ENCODE measurements around the gene RASL10A.
"Not testable (repeated sequence)": the region's sequence is repeated elsewhere in the genome, so short reads cannot be mapped to it uniquely, and the experiment has no call there.

The RASL10A gene

GRCh38 chr22:29315286-29316140 lies at the start of gene RASL10A:
Gene RASL10A (minus strand): TSS chr22:29315697. CDS start chr22:29315246, 451 bp downstream.
- Mint-ChIP-seq H3K4me3 (peak within 1 kb of the TSS; percentile 66 to 75 (median 74)), H3K27ac (no peak within 1 kb of the TSS), H3K4me1 (peaks cover 17% of the 10 kb centered on the region), H3K36me3 (ENCODE audit: low read depth) (peaks cover 5% of the 10 kb centered on the region), H3K27me3 (ENCODE audit: low read depth) (peaks cover 58% of the 10 kb centered on the region), H3K9me3 (no peaks in the 10 kb centered on the region)
- no peak for TF ChIP-seq CTCF (IDR thresholded peaks at IDR 0.05; ENCODE audit: unreplicated experiment in 3 of 3)

- Mint-ChIP-seq H3K4me1 (no peaks in the 10 kb centered on the region), H3K36me3 (ENCODE audit: low read depth) (peaks cover 23% of the 10 kb centered on the region), H3K27me3 (ENCODE audit: low read depth) (no peaks in the 10 kb centered on the region), H3K27ac (no peak overlapping the region), H3K4me3 (no peak overlapping the region), H3K9me3 (no peaks in the 10 kb centered on the region)
- TF ChIP-seq CTCF (IDR thresholded peaks at IDR 0.05; ENCODE audit: unreplicated experiment in 3 of 3), result peak; percentile 60 to 68 (median 64)
These were observed 44.0 kb upstream of the RASL10A start for GRCh38 chr22:29359469-29359868.

DNA sequence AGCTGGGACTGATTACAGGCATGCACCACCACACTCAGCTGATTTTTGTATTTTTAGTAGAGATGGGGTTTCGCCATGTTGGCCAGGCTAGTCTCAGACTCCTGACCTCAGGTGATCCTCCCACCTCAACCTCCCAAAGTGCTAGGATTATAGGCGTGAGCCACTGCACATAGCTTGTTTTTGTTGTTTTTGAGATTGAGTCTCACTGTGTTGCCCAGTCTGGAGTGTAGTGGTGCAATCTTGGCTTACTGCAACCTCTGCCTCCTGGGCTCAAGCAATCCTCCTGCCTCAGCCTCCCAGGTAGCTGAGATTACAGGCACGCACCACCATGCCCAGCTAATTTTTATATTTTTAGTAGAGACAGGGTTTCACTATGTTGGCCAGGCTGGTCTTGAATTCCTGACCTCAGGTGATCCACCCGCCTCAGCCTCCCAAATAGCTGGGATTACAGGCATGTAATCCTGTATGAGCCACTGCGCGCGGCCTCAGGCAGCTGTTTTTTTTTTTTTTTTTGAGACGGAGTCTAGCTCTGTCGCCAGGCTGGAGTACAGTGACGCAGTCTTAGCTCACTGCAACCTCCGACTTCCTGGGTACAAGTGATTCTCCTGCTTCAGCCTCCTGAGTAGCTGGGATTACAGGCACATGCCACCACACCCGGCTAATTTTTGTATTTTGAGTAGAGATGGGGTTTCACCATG lies 41.8 kb upstream of the RASL10A start:
- H3K4me1 Mint-ChIP-seq; H3K9me3 Mint-ChIP-seq; H3K27me3 Mint-ChIP-seq (ENCODE audit: low read depth); H3K27ac Mint-ChIP-seq; H3K4me3 Mint-ChIP-seq: not testable (repeated sequence)
- peaks cover 27% of the 10 kb centered on the region for H3K36me3 Mint-ChIP-seq (ENCODE audit: low read depth)

- Mint-ChIP-seq H3K4me3 (no peak overlapping the region), H3K36me3 (ENCODE audit: low read depth) (peaks cover 29% of the 10 kb centered on the region), H3K9me3 (no peaks in the 10 kb centered on the region), H3K27ac (no peak overlapping the region), H3K27me3 (ENCODE audit: low read depth) (no peaks in the 10 kb centered on the region), H3K4me1 (peaks cover 8% of the 10 kb centered on the region)
- TF ChIP-seq CTCF (IDR thresholded peaks at IDR 0.05; ENCODE audit: unreplicated experiment in 3 of 3), result no peak
These were observed 38.4 kb upstream of the RASL10A start for GRCh38 chr22:29353860-29354259.

- no peaks in the 10 kb centered on the region for H3K27me3 Mint-ChIP-seq (ENCODE audit: low read depth)
- peaks cover 32% of the 10 kb centered on the region for H3K36me3 Mint-ChIP-seq (ENCODE audit: low read depth)
- H3K9me3 Mint-ChIP-seq, result no peaks in the 10 kb centered on the region
- no peak overlapping the region for H3K4me3 Mint-ChIP-seq
- H3K27ac Mint-ChIP-seq, result no peak overlapping the region
- no peak for TF ChIP-seq CTCF (IDR thresholded peaks at IDR 0.05; ENCODE audit: unreplicated experiment in 3 of 3)
- peaks cover 8% of the 10 kb centered on the region for H3K4me1 Mint-ChIP-seq
These were observed 37.8 kb upstream of the RASL10A start for GRCh38 chr22:29353286-29353685.

DNA sequence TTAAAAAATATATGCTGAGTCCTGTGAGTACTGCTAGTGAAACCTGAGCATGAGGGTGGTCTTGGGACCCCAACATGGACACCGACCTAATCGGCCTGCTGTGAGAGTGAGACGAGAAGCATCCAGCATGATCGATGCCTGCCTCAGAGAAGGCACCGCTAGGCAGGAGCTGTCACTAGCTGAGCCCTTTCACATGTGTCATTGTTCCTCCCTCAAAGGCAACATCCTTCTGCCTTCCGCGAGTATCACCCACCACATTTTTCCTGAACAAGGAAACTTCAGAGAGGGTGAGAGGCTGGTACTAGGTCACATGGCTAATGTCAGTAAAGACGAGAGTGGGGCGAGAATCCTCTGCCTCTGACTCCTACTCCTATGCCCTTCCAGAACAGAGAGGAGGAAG lies 37.3 kb upstream of the RASL10A start:
- Mint-ChIP-seq H3K4me3 (no peak overlapping the region), H3K27me3 (ENCODE audit: low read depth) (no peaks in the 10 kb centered on the region), H3K4me1 (peaks cover 8% of the 10 kb centered on the region), H3K9me3 (no peaks in the 10 kb centered on the region), H3K27ac (no peak overlapping the region), H3K36me3 (ENCODE audit: low read depth) (peaks cover 32% of the 10 kb centered on the region)
- TF ChIP-seq CTCF (IDR thresholded peaks at IDR 0.05; ENCODE audit: unreplicated experiment in 3 of 3), result no peak

Data from nephron (organoid).